ENCODE data around the gene UBAC2. TPM values are rescaled to one million over a fixed set of nuclear protein-coding genes. Genes with fewer than 3 reads are reported as not detected.

The UBAC2 gene
- total and polyA plus RNA-seq, 2 of the 8 experiments (the other 6 are each of a cell fraction or from before 2014, with no cell fraction given), result 75.9 to 76.9 TPM

DNA sequence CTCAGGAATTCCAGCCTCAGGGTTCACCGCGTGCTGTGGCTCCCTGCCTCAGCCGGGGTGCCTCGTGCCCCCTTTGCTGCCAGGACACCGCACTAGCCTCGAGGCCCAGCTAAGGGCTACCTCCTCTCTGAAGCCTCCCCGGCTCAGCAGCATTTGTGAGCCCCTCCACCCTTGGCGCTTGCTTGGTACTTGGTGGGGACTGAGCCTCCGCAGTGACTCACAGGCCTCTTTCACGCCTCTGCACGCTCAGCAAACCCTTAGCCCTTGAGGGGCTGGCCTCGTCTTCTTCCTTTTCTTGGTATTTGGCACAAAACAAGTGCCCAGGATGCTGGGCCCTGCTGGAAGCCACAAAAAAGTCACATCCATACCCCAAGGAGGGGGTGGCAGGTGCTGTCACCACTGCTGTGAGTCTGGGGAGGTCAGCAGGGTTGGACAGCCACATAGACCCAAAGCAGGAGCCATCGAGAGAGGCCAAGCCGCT is 215.2 kb downstream of the UBAC2 start:
- no peak for FAIRE-seq
- Histone ChIP-seq H2AFZ (ENCODE audit: low read length) (no peak overlapping the region), H2BK20ac (ENCODE audit: low read length) (no peak overlapping the region), H4K20me1 (replicated peaks in 1 of 2; ENCODE audit: control insufficient read depth in 1 of 2, insufficient read depth in 2 of 2, low read length in 2 of 2) (peaks cover 0 to 7% of the 10 kb centered on the region in 2 experiments), H3K56ac (replicated peaks; ENCODE audit: insufficient read length, low read depth, low read length) (no peak overlapping the region), H2BK15ac (ENCODE audit: low read length) (no peak overlapping the region), H4K8ac (ENCODE audit: extremely low read depth, insufficient read depth, low read length) (no peak overlapping the region; the same call in 1 of the 2 replicates), H2BK120ac (replicated peaks; ENCODE audit: low read depth, low read length) (no peak overlapping the region), H3K23ac (ENCODE audit: insufficient read length) (no peak overlapping the region), H3K18ac (ENCODE audit: extremely low read depth, low read length) (no peak overlapping the region), H3K4me3 (ENCODE audit: extremely low read depth in 1 of 4, insufficient read depth in 2 of 4, low read depth in 3 of 4, low read length in 4 of 4) (no peak overlapping the region), H3K79me2 (ENCODE audit: control insufficient read depth in 1 of 2, insufficient read depth in 2 of 2, low read length in 2 of 2) (no peaks in the 10 kb centered on the region), H2AK5ac (ENCODE audit: low read depth, low read length) (no peak overlapping the region), H2BK5ac (ENCODE audit: low read depth, low read length) (no peak overlapping the region), H3K23me2 (ENCODE audit: low read depth, low read length) (peaks cover 6% of the 10 kb centered on the region; the same call in 1 of the 2 replicates), H3K14ac (ENCODE audit: insufficient read length) (no peak overlapping the region), H3K4me1 (replicated peaks in 1 of 4; ENCODE audit: control insufficient read depth in 3 of 4, insufficient read depth in 4 of 4, low read length in 3 of 4) (peaks cover 0 to 13% (median 9%) of the 10 kb centered on the region in 4 experiments; a peak in 5 of 7 replicates), H3K27ac (ENCODE audit: low read depth, low read length) (no peak overlapping the region), H3K4me2 (ENCODE audit: insufficient read depth in 1 of 2, low read depth in 2 of 2, low read length in 2 of 2) (no peak overlapping the region), H3K36me3 (ENCODE audit: control insufficient read depth in 2 of 4, insufficient read depth in 4 of 4, low read length in 3 of 4) (no peaks in the 10 kb centered on the region; a peak in 1 of 8 replicates), H3K9me3 (ENCODE audit: insufficient read depth in 2 of 2, low read depth in 1 of 2, low read length in 1 of 2) (peaks cover 0 to 8% of the 10 kb centered on the region in 2 experiments; a peak in 1 of 4 replicates), H4K5ac (ENCODE audit: insufficient read length, low read depth, low read length) (no peak overlapping the region), H3K27me3 (replicated peaks in 1 of 4; ENCODE audit: control insufficient read depth in 3 of 4, extremely low read depth in 1 of 4, insufficient read depth in 3 of 4, low read length in 3 of 4) (no peaks in the 10 kb centered on the region; a peak in 1 of 7 replicates), H3K4ac (replicated peaks; ENCODE audit: insufficient read length, low read depth, low read length) (no peak overlapping the region), H2BK12ac (ENCODE audit: low read depth, low read length) (0 out of 2 replicates have a peak overlapping the region, but pooled peaks have one; percentile 68), H3K79me1 (ENCODE audit: low read depth, low read length) (no peaks in the 10 kb centered on the region), H4K91ac (replicated peaks; ENCODE audit: insufficient read length, low read length) (no peak overlapping the region), H3K9ac (replicated peaks in 1 of 4; ENCODE audit: extremely low read depth in 1 of 4, low read depth in 3 of 4, low read length in 3 of 4) (no peak overlapping the region)
- TF ChIP-seq, protein P1, sequence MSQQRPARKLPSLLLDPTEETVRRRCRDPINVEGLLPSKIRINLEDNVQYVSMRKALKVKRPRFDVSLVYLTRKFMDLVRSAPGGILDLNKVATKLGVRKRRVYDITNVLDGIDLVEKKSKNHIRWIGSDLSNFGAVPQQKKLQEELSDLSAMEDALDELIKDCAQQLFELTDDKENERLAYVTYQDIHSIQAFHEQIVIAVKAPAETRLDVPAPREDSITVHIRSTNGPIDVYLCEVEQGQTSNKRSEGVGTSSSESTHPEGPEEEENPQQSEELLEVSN (IDR thresholded peaks at IDR 0.05), result peak; percentile 30; the same call in 1 of the 2 replicates
- TF ChIP-seq CBX8 (IDR thresholded peaks at IDR 0.05; ENCODE audit: borderline replicate concordance, low read depth, low read length) (no peak), KDM4A (IDR thresholded peaks at IDR 0.05; ENCODE audit: low read depth, low read length, severe bottlenecking) (no peak), YY1 (IDR thresholded peaks at IDR 0.05; ENCODE audit: low read depth, low read length) (no peak)
- DNase-seq (ENCODE audit: low read depth in 1 of 2, low spot score in 2 of 2), result no peak
- ChIA-PET CTCF (ENCODE audit: partially characterized antibody) (interaction anchor here (0.5 to 4.9 kb wide), 8 partner anchors 10 to 239 kb away, joined by 3 to 28 read pairs (median 4); no protein-coding TSS in a partner anchor), POLR2A (ENCODE audit: partially characterized antibody) (no interaction called here)
- 93% methylated on average over 14 of the region's 14 CpGs; no CpG with 5 or more reads in 1 of the 2 experiments for WGBS, 2 experiments (ENCODE audit: extremely low coverage in 1 of 2, insufficient coverage in 1 of 2, insufficient read length in 1 of 2, insufficient replicate concordance in 2 of 2, low coverage in 1 of 2, low lambda C conversion rate in 2 of 2, missing lambda C conversion rate in 1 of 2)
